NT2/D1 (cell line): ENCODE measurements around the gene TIMM29.

Experiments used
- DNase-seq: peaks from one replicate; pipeline ENCODE4 v3.0.0-alpha.2; 2011; ENCODE audit warnings: low read depth, low spot score
- H3K27me3 ChIP-seq: 2 replicates; pipeline ENCODE4 v1.6.0; 2011; ENCODE audit warnings: mild to moderate bottlenecking; ENCODE audit not compliant: insufficient read length, insufficient read depth
- H3K36me3 ChIP-seq: 2 replicates; pipeline ENCODE4 v1.6.1; 2011; ENCODE audit warnings: mild to moderate bottlenecking, low read length, mixed read lengths; ENCODE audit not compliant: insufficient read depth, insufficient read length
- H3K4me1 ChIP-seq: 2 replicates; pipeline ENCODE4 v1.5.1; 2011; ENCODE audit not compliant: insufficient read depth, insufficient read length
- H3K4me3 ChIP-seq: 2 replicates; pipeline ENCODE4 v1.5.1; 2011; ENCODE audit warnings: low read depth; ENCODE audit not compliant: insufficient read length
- H3K9ac ChIP-seq: 2 replicates; pipeline ENCODE4 v1.6.0; 2011; ENCODE audit warnings: low read depth; ENCODE audit not compliant: insufficient read length
- H3K9me3 ChIP-seq: 2 replicates; pipeline ENCODE4 v1.5.1; 2011; ENCODE audit warnings: mild to moderate bottlenecking, low read length; ENCODE audit not compliant: insufficient read depth
- SUZ12 ChIP-seq: IDR thresholded peaks from 2 replicates; pipeline ENCODE4 v1.6.1; 2011; ENCODE audit not compliant: insufficient read length, insufficient read depth; ENCODE audit errors: extremely low read depth
- YY1 ChIP-seq: IDR thresholded peaks from 2 replicates; pipeline ENCODE4 v1.6.1; 2011; ENCODE audit not compliant: insufficient read length, insufficient read depth
- ZNF274 ChIP-seq: IDR thresholded peaks from 2 replicates; pipeline ENCODE4 v1.6.1; 2011; ENCODE audit warnings: mild to moderate bottlenecking, low read depth, low read length

The TIMM29 gene

GRCh38 chr19:10896851-10897526, 31.6 kb upstream of the TIMM29 start:
- DNase-seq = no peak

DNA sequence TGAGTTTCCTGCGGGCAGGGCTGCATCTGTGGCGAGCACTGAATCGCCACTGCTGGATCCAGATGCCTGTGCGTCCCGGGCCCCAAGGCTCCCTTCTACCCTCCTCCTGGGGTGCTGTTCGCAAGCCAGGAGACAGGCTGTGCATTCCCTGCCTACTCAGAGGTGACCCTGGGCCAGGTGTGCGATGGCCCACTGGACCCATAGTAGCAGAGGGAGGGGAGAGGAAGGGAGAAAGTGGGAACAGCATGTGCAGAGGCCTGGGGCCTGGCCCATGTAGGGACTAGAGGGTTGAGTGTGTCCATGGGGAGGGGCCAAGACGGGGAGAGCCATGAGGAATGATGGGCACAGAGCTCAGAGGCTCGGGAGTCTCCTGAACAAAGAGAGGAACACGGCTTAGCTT, 30.0 kb upstream of the TIMM29 start:
- Histone ChIP-seq H3K9me3 (peaks cover 19% of the 10 kb centered on the region), H3K36me3 (peaks cover 15% of the 10 kb centered on the region), H3K9ac (peak overlapping the region; percentile 51), H3K27me3 (no peaks in the 10 kb centered on the region), H3K4me3 (no peak overlapping the region), H3K4me1 (peaks cover 30% of the 10 kb centered on the region)
- DNase-seq = no peak
- no peak for TF ChIP-seq ZNF274
- no peak for TF ChIP-seq SUZ12
- TF ChIP-seq YY1 = no peak

More at GRCh38 chr19:10896851-10897526, 31.6 kb upstream of the TIMM29 start:
- Histone ChIP-seq H3K36me3 (peaks cover 16% of the 10 kb centered on the region), H3K4me3 (no peak overlapping the region), H3K9ac (no peak overlapping the region), H3K27me3 (no peaks in the 10 kb centered on the region), H3K4me1 (peaks cover 36% of the 10 kb centered on the region), H3K9me3 (peaks cover 9% of the 10 kb centered on the region; the same call in 1 of the 2 replicates)
- TF ChIP-seq YY1 = no peak

- H3K9ac ChIP-seq = no peak overlapping the region
- H3K9me3 ChIP-seq = peaks cover 19% of the 10 kb centered on the region
- H3K36me3 ChIP-seq = peaks cover 13% of the 10 kb centered on the region
- H3K4me3 ChIP-seq = no peak overlapping the region
- no peak for DNase-seq
- peaks cover 24% of the 10 kb centered on the region for H3K4me1 ChIP-seq
- no peaks in the 10 kb centered on the region for H3K27me3 ChIP-seq
- TF ChIP-seq ZNF274 (no peak), SUZ12 (no peak)
Observed at GRCh38 chr19:10899151-10899653, 29.4 kb upstream of the TIMM29 start.

- TF ChIP-seq ZNF274 (no peak), SUZ12 (no peak), YY1 (no peak)
- no peak overlapping the region for H3K9ac ChIP-seq
- no peaks in the 10 kb centered on the region for H3K4me1 ChIP-seq
- no peaks in the 10 kb centered on the region for H3K27me3 ChIP-seq
- no peak for DNase-seq
- H3K4me3 ChIP-seq = no peak overlapping the region
- H3K9me3 ChIP-seq = peaks cover 3% of the 10 kb centered on the region
- peaks cover 69% of the 10 kb centered on the region for H3K36me3 ChIP-seq
Observed at GRCh38 chr19:10907925-10908324, 20.7 kb upstream of the TIMM29 start.

GRCh38 chr19:10908380-10908960, 20.1 kb upstream of the TIMM29 start:
- H3K9ac ChIP-seq = no peak overlapping the region
- no peaks in the 10 kb centered on the region for H3K4me1 ChIP-seq
- no peak for DNase-seq
- TF ChIP-seq ZNF274 (no peak), SUZ12 (no peak), YY1 (no peak)
- peaks cover 71% of the 10 kb centered on the region for H3K36me3 ChIP-seq
- H3K9me3 ChIP-seq = no peaks in the 10 kb centered on the region
- H3K27me3 ChIP-seq = no peaks in the 10 kb centered on the region
- no peak overlapping the region for H3K4me3 ChIP-seq

GRCh38 chr19:10911579-10912363, 16.8 kb upstream of the TIMM29 start:
- Histone ChIP-seq H3K4me3 (no peak overlapping the region), H3K36me3 (peaks cover 81% of the 10 kb centered on the region), H3K9me3 (no peaks in the 10 kb centered on the region), H3K4me1 (peaks cover 10% of the 10 kb centered on the region), H3K9ac (no peak overlapping the region), H3K27me3 (no peaks in the 10 kb centered on the region)
- no peak for TF ChIP-seq SUZ12
- no peak for DNase-seq

GRCh38 chr19:10912619-10913018, 16.0 kb upstream of the TIMM29 start:
- Histone ChIP-seq H3K4me1 (peaks cover 10% of the 10 kb centered on the region), H3K27me3 (no peaks in the 10 kb centered on the region), H3K9ac (no peak overlapping the region), H3K4me3 (no peak overlapping the region), H3K9me3 (no peaks in the 10 kb centered on the region), H3K36me3 (peaks cover 76% of the 10 kb centered on the region)
- TF ChIP-seq ZNF274 (no peak), YY1 (no peak), SUZ12 (no peak)
- DNase-seq = no peak
